Measurements from ENCODE around the gene DNM3.
A peak's percentile ranks its signal among the peaks of the same experiment; 100 is the strongest.

Gene DNM3

DNA sequence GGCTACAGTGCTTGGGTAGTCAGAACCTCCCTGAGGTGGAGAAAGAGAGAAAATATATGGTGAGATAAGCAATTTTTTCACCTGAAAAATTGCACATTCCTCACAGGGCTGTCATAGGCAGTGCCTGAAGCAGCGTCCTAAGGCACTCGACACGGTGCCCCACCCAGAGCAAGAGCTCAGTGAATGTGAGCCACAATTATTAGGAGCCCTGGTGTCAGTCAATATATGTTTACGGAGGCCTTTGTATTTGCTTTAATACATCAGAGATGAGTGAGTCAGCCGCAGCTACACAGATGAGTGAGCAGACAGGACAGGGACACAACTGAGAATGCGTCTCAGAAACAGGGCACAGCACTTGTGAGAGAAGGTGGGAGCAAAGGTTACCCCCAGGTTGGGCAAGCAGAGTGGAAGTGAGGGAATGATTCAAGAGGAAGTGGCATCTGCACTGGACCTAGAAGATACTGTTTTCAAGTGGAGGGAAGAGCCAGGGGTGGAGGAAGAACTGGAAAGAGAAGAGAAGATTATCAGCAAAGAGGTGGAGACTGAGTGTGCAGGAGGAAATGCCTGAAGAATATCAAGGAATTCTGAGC, 607.8 kb downstream of the DNM3 start:
- no peak for DNase-seq

DNA sequence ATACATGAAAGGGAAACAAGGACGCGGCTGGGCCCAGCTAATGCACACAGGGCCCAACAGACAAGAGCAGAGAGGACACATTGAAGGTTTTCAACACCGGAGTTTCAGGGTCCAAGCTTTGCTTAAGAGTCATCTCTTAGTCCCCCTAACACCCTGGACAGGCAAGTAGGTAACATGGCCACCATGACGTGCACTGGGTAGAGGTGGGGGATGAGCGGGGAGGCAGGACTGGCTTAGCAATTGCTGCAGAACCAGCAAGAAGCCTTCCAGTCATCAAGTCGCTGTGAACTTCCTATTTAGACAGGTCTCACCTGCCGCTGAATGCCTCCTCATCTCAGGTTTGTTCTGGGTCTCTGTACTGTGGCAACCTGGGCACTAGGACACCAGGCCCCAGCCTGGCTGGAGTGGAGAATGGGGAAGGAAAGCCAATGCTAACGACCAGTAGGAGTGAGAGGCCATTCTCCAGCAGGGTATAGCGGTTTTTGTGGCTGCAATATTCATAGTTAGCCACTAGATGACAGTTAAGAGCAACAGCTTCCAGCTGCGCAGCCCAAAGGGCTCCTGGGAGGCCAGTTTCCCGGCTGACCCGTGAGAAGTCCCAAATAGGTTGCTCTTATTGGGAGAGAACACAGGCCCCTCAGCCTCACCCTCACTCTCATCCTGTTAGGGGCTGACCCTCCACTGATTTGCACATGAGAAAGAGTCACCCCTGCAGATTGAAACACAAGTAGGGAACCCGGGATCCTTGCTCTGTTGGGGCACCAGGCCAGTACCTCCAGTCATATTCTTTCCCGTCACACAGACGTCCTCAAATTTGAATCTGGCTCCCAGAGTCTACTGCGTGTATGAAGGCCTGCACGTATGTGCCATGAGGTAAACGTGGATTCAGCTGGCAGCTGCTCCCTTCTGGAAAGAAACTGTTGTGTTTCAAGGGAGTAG, 608.6 kb downstream of the DNM3 start:
- peak; percentile 8 for DNase-seq

DNA sequence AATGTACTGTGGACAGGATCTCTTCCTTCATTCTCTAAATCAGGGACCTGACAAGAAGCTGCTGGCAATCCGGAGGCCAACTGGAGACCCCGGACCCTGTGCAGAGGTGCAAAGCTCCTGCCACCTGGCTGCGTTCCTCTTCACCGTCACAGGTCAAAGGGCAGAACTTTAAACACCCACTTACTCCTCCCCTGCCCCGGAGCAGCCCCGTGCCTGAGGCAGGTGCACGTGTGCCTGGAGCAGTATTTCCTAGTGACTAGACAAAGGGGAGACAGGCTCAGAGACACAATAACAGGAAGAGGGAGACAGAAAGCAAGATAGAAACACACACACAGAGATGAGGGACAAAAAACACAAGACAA, 609.2 kb downstream of the DNM3 start:
- DNase-seq = no peak

DNA sequence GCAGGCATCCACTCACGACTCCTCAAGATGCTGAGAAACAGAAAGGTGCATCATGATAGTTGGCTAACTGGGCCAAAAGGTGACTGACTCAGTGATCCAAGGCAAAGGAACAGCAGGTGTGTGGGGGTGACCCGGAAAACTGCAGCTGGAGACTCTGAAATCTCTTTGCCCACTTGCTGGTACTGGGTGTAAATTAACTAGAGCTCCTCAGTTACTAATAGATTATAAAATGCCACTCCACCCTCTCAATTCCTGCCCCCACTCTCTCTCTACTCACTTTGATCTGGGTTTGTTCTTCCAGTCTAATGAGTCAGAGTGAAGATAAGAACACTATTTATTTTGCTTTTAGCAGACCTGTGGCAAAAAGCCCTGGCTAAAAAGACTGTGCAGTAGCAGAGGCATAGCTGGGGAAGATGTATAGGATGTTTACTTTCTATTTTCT, 609.7 kb downstream of the DNM3 start:
- DNase-seq = no peak

DNA sequence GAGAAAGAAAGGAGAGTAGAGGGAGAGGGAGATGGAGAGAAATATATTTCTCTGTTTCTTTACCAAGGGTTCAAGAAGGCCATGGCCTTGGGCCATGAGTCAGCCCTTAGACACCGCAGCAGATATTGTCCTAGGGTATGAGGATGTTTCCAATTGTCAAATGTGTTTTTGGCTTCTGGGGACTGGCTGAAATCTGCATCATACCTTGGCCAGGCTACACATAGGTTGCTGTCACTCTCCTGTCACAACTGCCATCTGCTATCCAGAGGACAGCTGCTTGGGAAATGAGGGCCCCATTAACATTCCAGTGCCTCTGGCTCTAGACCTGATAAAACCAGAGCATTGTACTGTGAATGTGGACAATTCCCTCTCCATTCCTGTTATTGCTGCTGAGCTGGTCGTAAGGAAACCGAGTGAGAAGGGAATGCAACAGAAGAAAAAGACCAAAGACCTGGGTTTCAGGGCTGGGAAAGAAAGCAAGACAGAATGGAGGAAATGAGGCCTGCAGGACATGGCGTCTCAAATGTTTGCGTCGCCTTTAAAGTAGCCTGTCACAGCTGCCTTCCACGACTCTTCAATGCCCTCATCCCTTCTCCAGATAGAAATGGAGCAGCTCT, 611.3 kb downstream of the DNM3 start:
- DNase-seq = no peak

DNA sequence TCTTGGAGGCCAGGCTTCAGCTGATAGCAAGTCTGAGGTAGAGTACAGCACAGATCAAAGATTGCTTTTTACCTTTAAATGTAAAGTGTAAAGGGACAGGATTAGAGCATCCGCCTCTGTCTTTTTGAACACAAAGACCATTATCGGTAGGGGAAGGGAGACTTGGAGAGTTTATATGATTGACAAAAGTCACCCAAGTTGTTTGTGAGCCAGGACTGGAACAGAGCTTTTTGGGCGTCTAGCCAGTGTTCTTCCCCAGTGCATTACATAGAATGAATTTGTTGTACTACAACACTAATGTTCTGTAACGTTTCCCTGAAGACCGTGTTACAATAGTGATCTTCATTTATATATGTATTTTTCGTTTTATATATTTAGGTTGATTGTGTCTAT, 611.9 kb downstream of the DNM3 start:
- no peak for DNase-seq

DNA sequence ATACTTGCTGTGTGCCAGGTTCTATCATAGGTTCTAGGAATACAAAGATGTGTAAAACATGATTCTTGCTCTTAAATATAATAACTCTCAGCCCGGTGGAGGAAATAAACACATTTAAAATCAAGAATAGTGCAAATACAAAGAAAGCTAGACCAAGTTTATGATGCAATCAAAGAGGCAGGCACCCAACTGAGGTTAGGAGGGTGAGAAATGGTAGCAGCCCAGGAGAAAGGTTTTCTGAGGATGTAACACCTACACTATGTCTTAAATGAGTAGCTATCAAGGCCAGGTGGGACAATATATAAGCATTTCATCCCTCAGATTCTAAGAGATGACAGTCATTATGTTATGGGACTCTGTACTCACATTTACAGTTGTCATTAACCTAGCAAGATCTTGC, 612.3 kb downstream of the DNM3 start:
- no peak for DNase-seq

DNA sequence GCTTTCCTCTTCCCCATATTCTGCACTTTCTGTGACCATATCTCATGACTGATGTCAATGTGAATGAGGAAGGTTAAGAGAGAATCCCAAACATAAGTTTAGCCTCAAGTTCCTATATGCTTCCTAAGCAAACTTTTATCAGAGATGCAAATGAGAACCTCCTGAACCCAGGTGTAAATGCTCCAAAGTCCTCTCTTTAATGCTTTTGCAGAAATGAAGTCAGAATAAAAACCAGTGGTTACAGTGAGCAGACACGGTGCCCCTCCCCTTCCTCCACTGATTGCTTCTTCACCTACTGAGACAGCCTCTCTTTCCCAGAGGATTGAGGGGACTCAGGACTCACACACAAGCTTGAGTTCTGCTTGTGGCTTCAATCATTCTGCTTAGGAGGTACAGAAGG, 614.2 kb downstream of the DNM3 start:
- no peak for DNase-seq

DNA sequence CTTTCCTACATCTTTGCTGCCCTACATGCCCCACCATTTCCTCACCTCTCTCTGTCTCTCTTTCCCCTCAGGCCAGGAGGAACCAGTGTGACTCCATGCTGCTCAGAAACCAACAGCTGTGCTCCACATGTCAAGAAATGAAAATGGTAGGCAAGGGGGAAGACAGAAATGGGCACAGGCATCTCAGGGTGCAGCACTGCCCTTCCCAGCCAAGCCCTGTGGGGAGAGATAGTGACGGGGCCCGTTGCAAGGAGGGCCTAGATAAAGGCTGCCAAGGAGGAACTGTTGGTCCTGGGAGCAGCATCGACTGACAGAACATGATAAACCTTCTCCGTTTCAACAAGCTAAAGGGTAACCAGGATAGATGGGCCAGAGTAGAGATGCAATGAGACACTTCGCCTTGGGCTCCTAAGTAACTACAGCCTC, 615.1 kb downstream of the DNM3 start:
- no peak for DNase-seq

DNA sequence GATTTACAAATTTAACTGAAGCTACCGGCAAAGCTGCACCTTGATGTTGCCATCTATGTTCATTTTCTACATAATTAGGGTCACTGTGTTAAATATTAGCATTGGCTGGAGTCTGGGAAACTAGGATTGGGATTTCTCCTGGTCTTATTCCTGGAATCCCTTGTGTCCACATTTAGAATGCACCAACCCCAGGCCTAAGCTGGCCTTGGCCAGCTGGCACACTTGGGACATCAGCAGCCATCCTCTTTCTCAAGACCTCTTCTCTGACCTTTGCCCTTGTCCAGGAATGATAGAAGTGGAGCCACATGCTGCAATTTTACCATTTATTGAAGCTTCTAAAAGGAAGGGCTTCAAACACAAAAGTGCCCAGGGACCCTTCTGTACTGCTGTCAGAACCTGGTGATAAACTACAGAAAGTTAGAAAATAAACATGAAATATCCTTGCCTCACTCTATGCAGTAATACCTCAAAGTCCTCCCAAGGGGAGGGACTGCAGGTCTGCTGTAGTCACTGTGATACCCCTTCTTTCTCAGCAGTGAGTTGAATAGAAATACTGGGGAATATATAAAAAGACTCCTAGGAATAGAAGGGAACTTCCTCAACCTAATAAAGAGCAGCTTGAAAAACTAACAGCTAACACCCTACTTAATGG, 616.3 kb downstream of the DNM3 start:
- DNase-seq = no peak

DNA sequence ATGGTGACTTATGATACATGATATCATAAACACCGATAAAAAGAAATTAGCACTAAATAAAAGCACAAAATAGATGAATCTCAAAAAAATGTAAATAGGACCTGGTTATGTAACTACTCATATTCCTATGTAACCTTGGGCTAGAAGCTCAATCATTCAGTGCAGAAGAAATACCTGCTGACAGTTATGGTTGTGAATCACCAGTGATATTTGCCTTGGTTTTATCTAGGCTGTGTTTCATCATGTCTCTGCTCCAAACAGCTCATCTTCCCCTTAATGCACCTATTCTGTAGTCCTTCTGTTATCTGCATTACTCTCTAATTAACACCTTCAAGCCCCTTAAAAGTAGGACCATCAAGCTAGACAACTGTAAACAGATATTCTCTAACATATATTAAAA, 618.9 kb downstream of the DNM3 start:
- DNase-seq = no peak

DNA sequence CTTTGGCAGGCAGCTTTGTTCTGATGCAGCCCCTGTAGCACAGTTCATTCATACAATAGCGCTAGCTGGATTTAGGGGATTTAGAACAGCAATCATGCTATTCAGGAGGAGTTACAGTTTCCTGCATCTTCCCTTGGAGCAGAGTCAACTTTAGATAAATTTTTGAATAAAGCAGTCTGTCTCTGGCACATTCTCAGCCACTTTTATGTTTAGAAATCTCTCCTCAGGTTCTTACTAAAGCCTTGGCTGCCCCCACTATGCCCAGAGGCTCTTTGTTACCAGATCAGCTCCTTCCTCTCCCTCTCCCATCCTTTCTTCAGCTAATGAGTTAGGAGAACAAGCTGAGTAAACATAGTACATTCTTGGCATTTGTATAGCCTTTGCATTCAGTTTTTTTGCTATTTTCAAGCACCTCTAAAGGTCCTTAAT, 619.6 kb downstream of the DNM3 start:
- no peak for DNase-seq
